Measurements from ENCODE around the gene WDR91.

DNA sequence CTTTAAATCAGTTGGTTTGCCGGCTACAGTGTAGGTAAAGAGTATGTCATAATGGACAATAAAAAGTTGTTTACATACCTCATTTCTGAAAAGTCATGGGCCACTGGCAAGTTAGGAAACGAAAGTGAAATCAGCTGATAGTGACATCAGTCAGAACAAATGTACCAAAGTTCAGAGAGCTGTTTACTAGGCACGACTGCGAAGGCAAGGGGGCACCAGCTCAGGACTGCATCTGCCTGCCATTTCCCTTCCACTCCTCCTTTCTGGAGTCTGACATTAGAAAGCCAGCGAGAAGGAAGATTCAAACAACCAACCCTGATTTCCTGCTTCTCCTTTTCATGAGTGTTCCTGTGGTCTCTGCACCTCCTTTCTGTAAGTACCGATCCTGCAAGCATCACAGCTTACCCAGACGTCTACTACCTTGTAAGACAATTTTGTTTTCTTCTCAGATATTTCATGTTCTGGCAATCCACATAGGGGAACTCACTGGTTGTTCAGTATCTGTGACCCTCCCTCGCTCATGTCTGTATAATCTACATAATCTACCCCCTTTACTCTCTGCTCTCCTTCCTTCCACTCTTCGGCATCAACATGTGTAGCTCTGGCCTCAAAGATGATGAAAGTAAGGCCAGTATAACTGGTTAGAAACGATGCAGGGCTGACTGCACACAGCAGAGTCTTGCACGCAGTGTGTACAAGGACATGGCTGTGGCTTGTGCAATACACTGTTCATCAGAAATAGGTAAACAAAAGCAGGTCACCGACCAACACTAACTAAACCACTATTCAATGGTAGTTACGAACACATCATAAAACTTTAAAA lies 63.2 kb downstream of the WDR91 start, which contains the start of gene TMEM140:
- peak; percentile 85 to 95 (median 95) for TF ChIP-seq POLR2AphosphoS5 (IDR thresholded peaks at IDR 0.05)
- TF ChIP-seq, protein P1, sequence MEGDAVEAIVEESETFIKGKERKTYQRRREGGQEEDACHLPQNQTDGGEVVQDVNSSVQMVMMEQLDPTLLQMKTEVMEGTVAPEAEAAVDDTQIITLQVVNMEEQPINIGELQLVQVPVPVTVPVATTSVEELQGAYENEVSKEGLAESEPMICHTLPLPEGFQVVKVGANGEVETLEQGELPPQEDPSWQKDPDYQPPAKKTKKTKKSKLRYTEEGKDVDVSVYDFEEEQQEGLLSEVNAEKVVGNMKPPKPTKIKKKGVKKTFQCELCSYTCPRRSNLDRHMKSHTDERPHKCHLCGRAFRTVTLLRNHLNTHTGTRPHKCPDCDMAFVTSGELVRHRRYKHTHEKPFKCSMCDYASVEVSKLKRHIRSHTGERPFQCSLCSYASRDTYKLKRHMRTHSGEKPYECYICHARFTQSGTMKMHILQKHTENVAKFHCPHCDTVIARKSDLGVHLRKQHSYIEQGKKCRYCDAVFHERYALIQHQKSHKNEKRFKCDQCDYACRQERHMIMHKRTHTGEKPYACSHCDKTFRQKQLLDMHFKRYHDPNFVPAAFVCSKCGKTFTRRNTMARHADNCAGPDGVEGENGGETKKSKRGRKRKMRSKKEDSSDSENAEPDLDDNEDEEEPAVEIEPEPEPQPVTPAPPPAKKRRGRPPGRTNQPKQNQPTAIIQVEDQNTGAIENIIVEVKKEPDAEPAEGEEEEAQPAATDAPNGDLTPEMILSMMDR (IDR thresholded peaks at IDR 0.05) = peak in 1 of 7 experiments; percentile 8
- no peak for TF ChIP-seq POLR2A (IDR thresholded peaks at IDR 0.05)
- TF ChIP-seq EP300 (IDR thresholded peaks at IDR 0.05) = no peak
